SK-N-SH (cell line): Measurements from ENCODE around the gene PRKN. TPM values are rescaled to one million over a fixed set of nuclear protein-coding genes. Genes with fewer than 3 reads are reported as not detected.

Experiments
- CTCF ChIA-PET: fragments of 300-600, 350-600 bp; formaldehyde crosslinking; extraction: SDS; loops from one replicate; lab custom pipeline; 2021; lab: Yijun Ruan, JAX
- POLR2A ChIA-PET: fragments of 350-600 bp; sonication (Branson Sonifier 250); formaldehyde crosslinking; extraction: SDS; loops from one replicate; lab custom pipeline; 2020; ENCODE audit warnings: antibody characterized with exemption, inconsistent platforms; lab: Yijun Ruan, JAX
- DNase-seq: peaks from one replicate; pipeline ENCODE4 v3.0.0; 2012
- H2AFZ ChIP-seq: fragments of 200-600 bp; sonication (generic); 2 replicates; pipeline ENCODE4 v1.8.1; 2016; ENCODE audit warnings: antibody characterized with exemption, mild to moderate bottlenecking, low read depth
- H3F3A ChIP-seq: fragments of 200-600 bp; sonication (generic); replicated peaks from 2 replicates; pipeline ENCODE3; 2016; ENCODE audit warnings: antibody characterized with exemption, mild to moderate bottlenecking; ENCODE audit not compliant: insufficient read depth
- H3K27ac ChIP-seq, 2 experiments: fragments of 200-500 bp in 1 of 2; fragments of 200-600 bp in 1 of 2; sonication (Bioruptor generic) in 1 of 2; sonication (generic), shearing (Covaris generic) in 1 of 2; 2 replicates each; pipeline versions ENCODE4 v1.5.1 to v1.6.1; 2014 to 2016; ENCODE audit warnings: low read depth in 2 of 2, inconsistent platforms in 1 of 2, low read length in 1 of 2, mild to moderate bottlenecking in 1 of 2, mixed read lengths in 1 of 2
- H3K27me3 ChIP-seq: fragments of 200-600 bp; sonication (generic), shearing (Covaris generic); 2 replicates; pipeline ENCODE4 v1.6.1; 2016; ENCODE audit warnings: mixed run types; ENCODE audit not compliant: insufficient read depth
- H3K36me3 ChIP-seq, 2 experiments: fragments of 200-500 bp in 1 of 2; fragments of 200-600 bp in 1 of 2; sonication (Bioruptor generic) in 1 of 2; sonication (generic) in 1 of 2; replicated peaks in 1 of 2; 2 replicates each; pipeline versions ENCODE3 to v1.5.1; 2014 to 2016; ENCODE audit warnings: low read length in 1 of 2, mild to moderate bottlenecking in 1 of 2; ENCODE audit not compliant: insufficient read depth in 2 of 2, control insufficient read depth in 1 of 2
- H3K4me1 ChIP-seq, 2 experiments: fragments of 200-500 bp in 1 of 2; fragments of 200-600 bp in 1 of 2; sonication (Bioruptor generic) in 1 of 2; sonication (generic), shearing (Covaris generic) in 1 of 2; 2 replicates each; pipeline versions ENCODE4 v1.5.1 to v1.6.1; 2014 to 2016; ENCODE audit warnings: low read depth in 1 of 2, low read length in 1 of 2, mixed run types in 1 of 2; ENCODE audit not compliant: insufficient read depth in 2 of 2, control insufficient read depth in 1 of 2
- H3K4me2 ChIP-seq: fragments of 200-600 bp; sonication (generic), shearing (Covaris generic); 2 replicates; pipeline ENCODE4 v1.6.1; 2017; ENCODE audit warnings: mixed run types
- H3K4me3 ChIP-seq, 2 experiments: fragments of 200-500 bp in 1 of 2; fragments of 200-600 bp in 1 of 2; sonication (Bioruptor generic) in 1 of 2; sonication (generic), shearing (Covaris generic) in 1 of 2; 2 replicates each; pipeline versions ENCODE4 v1.5.1 to v1.8.1; 2014 to 2016; ENCODE audit warnings: low read depth in 2 of 2, inconsistent platforms in 1 of 2, low read length in 1 of 2, mild to moderate bottlenecking in 1 of 2, mixed read lengths in 1 of 2, moderate library complexity in 1 of 2
- H3K79me2 ChIP-seq: fragments of 200-600 bp; sonication (generic); 2 replicates; pipeline ENCODE4 v1.8.1; 2017; ENCODE audit warnings: mild to moderate bottlenecking; ENCODE audit not compliant: insufficient read depth
- H3K9ac ChIP-seq: fragments of 200-600 bp; sonication (generic); 2 replicates; pipeline ENCODE4 v1.6.1; 2017; ENCODE audit warnings: mixed run types
- H3K9me2 ChIP-seq: fragments of 200-600 bp; sonication (generic); 2 replicates; pipeline ENCODE4 v1.6.1; 2017; ENCODE audit warnings: mixed run types
- H3K9me3 ChIP-seq: fragments of 200-600 bp; sonication (generic); 2 replicates; pipeline ENCODE4 v1.6.1; 2017; ENCODE audit warnings: mixed run types, mild to moderate bottlenecking, moderate library complexity
- H4K20me1 ChIP-seq: fragments of 200-600 bp; sonication (generic); 2 replicates; pipeline ENCODE4 v1.6.1; 2017; ENCODE audit warnings: mild to moderate bottlenecking, mixed run types; ENCODE audit not compliant: insufficient read depth
- CHD2 ChIP-seq: fragments of 150-350 bp; IDR thresholded peaks from 2 replicates; pipeline ENCODE4 v1.6.1; 2018; ENCODE audit warnings: low read length; ENCODE audit not compliant: partially characterized antibody
- EP300 ChIP-seq, 2 experiments: IDR thresholded peaks; 2 replicates each; pipeline versions ENCODE4 v1.4.0 to v1.6.1; 2012; ENCODE audit warnings: borderline replicate concordance in 1 of 2, low read depth in 1 of 2, low read length in 1 of 2
- EZH2phosphoT487 ChIP-seq: fragments of 200-600 bp; sonication (generic); IDR thresholded peaks from 2 replicates; pipeline ENCODE4 v1.6.1; 2017; ENCODE audit warnings: low read depth, mixed run types, mild to moderate bottlenecking, antibody characterized with exemption, moderate library complexity, borderline replicate concordance
- GABPA ChIP-seq: IDR thresholded peaks from 2 replicates; pipeline ENCODE4 v1.4.0; 2012; ENCODE audit warnings: low read depth, mild to moderate bottlenecking
- MEF2A ChIP-seq: IDR thresholded peaks from 2 replicates; pipeline ENCODE4 v1.4.0; 2012; ENCODE audit warnings: low read depth, borderline replicate concordance
- MXI1 ChIP-seq: IDR thresholded peaks from 2 replicates; pipeline ENCODE4 v1.6.1; 2012; ENCODE audit warnings: mild to moderate bottlenecking, low read depth, low read length, improper control_type of control experiment
- NRF1 ChIP-seq: IDR thresholded peaks from 2 replicates; pipeline ENCODE4 v1.6.1; 2012; ENCODE audit warnings: low read depth, mild to moderate bottlenecking, low read length
- RAD21 ChIP-seq: IDR thresholded peaks from 2 replicates; pipeline ENCODE4 v1.6.1; 2012; ENCODE audit warnings: mild to moderate bottlenecking, low read length
- SIN3A ChIP-seq: IDR thresholded peaks from 2 replicates; pipeline ENCODE4 v1.6.1; 2012; ENCODE audit warnings: low read depth, mild to moderate bottlenecking, low read length, moderate library complexity, borderline replicate concordance
- SMC3 ChIP-seq: IDR thresholded peaks from 2 replicates; pipeline ENCODE4 v1.6.1; 2012; ENCODE audit warnings: low read depth, low read length, improper control_type of control experiment
- TCF12 ChIP-seq: IDR thresholded peaks from 2 replicates; pipeline ENCODE4 v1.4.0; 2012
- YY1 ChIP-seq: IDR thresholded peaks from 2 replicates; pipeline ENCODE4 v1.4.0; 2012; ENCODE audit warnings: low read depth, mild to moderate bottlenecking
- whole genome bisulfite sequencing: methylation state at CpG from one replicate; pipeline ENCODE4 v1.1.6; 2017; ENCODE audit warnings: low lambda C conversion rate; 5-methylcytosine and 5-hydroxymethylcytosine counted together
- polyA plus RNA-seq, 3 experiments: library from polyadenylated mRNA; depleted of rRNA; stranded (reverse); fragments of >200 nt; gene quantifications; 2 replicates each; pipeline ENCODE4 v1.2.3, GENCODE V29; 2012
- TF ChIP-seq, protein P1 (sequence below): IDR thresholded peaks from 2 replicates; pipeline ENCODE4 v1.4.0; 2012; ENCODE audit warnings: low read depth, borderline replicate concordance
- TF ChIP-seq, protein P2 (sequence below): fragments of 200-600 bp; sonication (generic); IDR thresholded peaks from 2 replicates; pipeline ENCODE4 v1.6.1; 2017; ENCODE audit warnings: antibody characterized with exemption, mild to moderate bottlenecking, moderate library complexity
- TF ChIP-seq, protein P3 (sequence below): IDR thresholded peaks from 2 replicates; pipeline ENCODE4 v1.6.1; 2012; ENCODE audit warnings: mild to moderate bottlenecking, low read depth, low read length, moderate library complexity
- TF ChIP-seq, protein P4 (sequence below): fragments of 150-350 bp; IDR thresholded peaks from 2 replicates; pipeline ENCODE4 v1.6.1; 2016; ENCODE audit warnings: mild to moderate bottlenecking, low read depth, low read length

The PRKN gene
- polyA plus RNA-seq, 1 of the 3 experiments (the other 2 are of a cell fraction) = 0.76 TPM

DNA sequence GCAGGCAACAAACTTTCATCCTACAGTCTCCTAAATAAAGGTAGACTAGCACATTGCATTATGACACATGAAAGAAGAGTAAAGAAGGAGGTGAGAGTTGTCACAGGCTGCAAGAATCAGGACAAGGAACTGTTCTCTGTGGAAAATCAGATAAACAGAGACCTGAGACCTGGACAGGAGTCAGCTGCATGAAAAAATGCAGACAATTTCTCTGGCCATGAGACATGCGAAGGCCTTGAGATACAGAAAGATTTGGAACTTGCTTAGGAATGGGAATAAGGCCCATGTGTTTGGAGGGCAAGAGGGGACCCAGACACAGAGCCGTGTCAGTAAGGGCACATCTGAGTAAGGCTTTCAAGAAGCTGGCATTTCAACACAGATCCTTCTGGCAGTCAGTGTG, 779.1 kb downstream of the PRKN start (continued):
- TF ChIP-seq CHD2 (no peak), TCF12 (no peak), NRF1 (no peak), SMC3 (no peak)
- TF ChIP-seq, protein P1, sequence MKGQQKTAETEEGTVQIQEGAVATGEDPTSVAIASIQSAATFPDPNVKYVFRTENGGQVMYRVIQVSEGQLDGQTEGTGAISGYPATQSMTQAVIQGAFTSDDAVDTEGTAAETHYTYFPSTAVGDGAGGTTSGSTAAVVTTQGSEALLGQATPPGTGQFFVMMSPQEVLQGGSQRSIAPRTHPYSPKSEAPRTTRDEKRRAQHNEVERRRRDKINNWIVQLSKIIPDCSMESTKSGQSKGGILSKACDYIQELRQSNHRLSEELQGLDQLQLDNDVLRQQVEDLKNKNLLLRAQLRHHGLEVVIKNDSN = no peak
- TF ChIP-seq, all 33 proteins: peak for 0

DNA sequence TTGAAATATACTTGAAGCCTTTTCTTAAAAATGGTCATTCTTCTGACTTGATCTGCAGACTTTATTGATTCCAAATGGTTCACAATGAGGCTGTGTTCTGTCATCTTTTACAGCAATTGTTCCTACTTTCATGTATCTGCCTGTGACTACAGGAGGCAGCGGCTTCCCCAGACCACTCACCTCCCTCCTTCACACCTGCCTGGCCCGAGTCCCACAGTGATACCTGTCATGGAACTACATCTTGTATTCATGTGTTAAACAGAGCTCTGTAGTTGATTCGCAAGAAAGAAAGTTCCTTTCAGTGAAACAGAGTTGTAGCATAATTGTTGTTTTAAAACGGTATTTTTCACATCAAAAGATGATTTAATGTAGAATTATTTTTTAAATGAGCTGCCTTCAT, 780.2 kb downstream of the PRKN start:
- H3K79me2 ChIP-seq = no peaks in the 10 kb centered on the region
- no peak overlapping the region for H3K9ac ChIP-seq
- POLR2A ChIA-PET = no interaction called here
- no peaks in the 10 kb centered on the region for H3K9me2 ChIP-seq
- H2AFZ ChIP-seq = no peak overlapping the region
- no peak for DNase-seq
- H3F3A ChIP-seq = no peaks in the 10 kb centered on the region
- H3K4me1 ChIP-seq = no peaks in the 10 kb centered on the region; a peak in 1 of 4 replicates
- no peak overlapping the region for H3K4me2 ChIP-seq
- TF ChIP-seq EP300 (IDR thresholded peaks at IDR 0.05; ENCODE audit: borderline replicate concordance in 1 of 2, low read depth in 1 of 2, low read length in 1 of 2) = no peak
- no peak for TF ChIP-seq SMC3
- no peak for TF ChIP-seq EZH2phosphoT487
- TF ChIP-seq GABPA = no peak
- no peak for TF ChIP-seq MEF2A
- TF ChIP-seq CHD2 = no peak
- TF ChIP-seq SIN3A = no peak
- no peak for TF ChIP-seq YY1
- no peak for TF ChIP-seq MXI1
- TF ChIP-seq, protein P2, sequence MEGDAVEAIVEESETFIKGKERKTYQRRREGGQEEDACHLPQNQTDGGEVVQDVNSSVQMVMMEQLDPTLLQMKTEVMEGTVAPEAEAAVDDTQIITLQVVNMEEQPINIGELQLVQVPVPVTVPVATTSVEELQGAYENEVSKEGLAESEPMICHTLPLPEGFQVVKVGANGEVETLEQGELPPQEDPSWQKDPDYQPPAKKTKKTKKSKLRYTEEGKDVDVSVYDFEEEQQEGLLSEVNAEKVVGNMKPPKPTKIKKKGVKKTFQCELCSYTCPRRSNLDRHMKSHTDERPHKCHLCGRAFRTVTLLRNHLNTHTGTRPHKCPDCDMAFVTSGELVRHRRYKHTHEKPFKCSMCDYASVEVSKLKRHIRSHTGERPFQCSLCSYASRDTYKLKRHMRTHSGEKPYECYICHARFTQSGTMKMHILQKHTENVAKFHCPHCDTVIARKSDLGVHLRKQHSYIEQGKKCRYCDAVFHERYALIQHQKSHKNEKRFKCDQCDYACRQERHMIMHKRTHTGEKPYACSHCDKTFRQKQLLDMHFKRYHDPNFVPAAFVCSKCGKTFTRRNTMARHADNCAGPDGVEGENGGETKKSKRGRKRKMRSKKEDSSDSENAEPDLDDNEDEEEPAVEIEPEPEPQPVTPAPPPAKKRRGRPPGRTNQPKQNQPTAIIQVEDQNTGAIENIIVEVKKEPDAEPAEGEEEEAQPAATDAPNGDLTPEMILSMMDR = no peak
- TF ChIP-seq, protein P1 = no peak
- TF ChIP-seq, protein P3, sequence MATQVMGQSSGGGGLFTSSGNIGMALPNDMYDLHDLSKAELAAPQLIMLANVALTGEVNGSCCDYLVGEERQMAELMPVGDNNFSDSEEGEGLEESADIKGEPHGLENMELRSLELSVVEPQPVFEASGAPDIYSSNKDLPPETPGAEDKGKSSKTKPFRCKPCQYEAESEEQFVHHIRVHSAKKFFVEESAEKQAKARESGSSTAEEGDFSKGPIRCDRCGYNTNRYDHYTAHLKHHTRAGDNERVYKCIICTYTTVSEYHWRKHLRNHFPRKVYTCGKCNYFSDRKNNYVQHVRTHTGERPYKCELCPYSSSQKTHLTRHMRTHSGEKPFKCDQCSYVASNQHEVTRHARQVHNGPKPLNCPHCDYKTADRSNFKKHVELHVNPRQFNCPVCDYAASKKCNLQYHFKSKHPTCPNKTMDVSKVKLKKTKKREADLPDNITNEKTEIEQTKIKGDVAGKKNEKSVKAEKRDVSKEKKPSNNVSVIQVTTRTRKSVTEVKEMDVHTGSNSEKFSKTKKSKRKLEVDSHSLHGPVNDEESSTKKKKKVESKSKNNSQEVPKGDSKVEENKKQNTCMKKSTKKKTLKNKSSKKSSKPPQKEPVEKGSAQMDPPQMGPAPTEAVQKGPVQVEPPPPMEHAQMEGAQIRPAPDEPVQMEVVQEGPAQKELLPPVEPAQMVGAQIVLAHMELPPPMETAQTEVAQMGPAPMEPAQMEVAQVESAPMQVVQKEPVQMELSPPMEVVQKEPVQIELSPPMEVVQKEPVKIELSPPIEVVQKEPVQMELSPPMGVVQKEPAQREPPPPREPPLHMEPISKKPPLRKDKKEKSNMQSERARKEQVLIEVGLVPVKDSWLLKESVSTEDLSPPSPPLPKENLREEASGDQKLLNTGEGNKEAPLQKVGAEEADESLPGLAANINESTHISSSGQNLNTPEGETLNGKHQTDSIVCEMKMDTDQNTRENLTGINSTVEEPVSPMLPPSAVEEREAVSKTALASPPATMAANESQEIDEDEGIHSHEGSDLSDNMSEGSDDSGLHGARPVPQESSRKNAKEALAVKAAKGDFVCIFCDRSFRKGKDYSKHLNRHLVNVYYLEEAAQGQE = no peak
- TF ChIP-seq RAD21 = no peak
- TF ChIP-seq, protein P4, sequence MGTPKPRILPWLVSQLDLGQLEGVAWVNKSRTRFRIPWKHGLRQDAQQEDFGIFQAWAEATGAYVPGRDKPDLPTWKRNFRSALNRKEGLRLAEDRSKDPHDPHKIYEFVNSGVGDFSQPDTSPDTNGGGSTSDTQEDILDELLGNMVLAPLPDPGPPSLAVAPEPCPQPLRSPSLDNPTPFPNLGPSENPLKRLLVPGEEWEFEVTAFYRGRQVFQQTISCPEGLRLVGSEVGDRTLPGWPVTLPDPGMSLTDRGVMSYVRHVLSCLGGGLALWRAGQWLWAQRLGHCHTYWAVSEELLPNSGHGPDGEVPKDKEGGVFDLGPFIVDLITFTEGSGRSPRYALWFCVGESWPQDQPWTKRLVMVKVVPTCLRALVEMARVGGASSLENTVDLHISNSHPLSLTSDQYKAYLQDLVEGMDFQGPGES = no peak
- TF ChIP-seq TCF12 = no peak
- TF ChIP-seq, all 33 proteins: peak for 0
- Histone ChIP-seq H3K4me3 (no peak overlapping the region), H3K36me3 (no peaks in the 10 kb centered on the region), H3K9me3 (no peaks in the 10 kb centered on the region), H3K27ac (no peak overlapping the region), H3K27me3 (no peaks in the 10 kb centered on the region), H4K20me1 (no peaks in the 10 kb centered on the region)
- WGBS = 57% methylated on average over 4 of the region's 4 CpGs
- CTCF ChIA-PET = no interaction called here
